ENCODE results near the gene DSTYK.

DSTYK gene

GRCh38 chr1:205124726-205125125 is 86.8 kb downstream of the DSTYK start:
- no peak for DNase-seq

- no peak for DNase-seq
These were observed 89.0 kb downstream of the DSTYK start for GRCh38 chr1:205122489-205122882.

GRCh38 chr1:205121660-205122488 is 89.6 kb downstream of the DSTYK start, which contains the start of gene RBBP5:
Gene RBBP5 (minus strand): TSS chr1:205121978. CDS start chr1:205121873, 105 bp downstream.
- DNase-seq = peak; percentile 97

- no peak for DNase-seq
These were observed 92.8 kb downstream of the DSTYK start for GRCh38 chr1:205118752-205119151.

- no peak for DNase-seq
These were observed 100.1 kb downstream of the DSTYK start for GRCh38 chr1:205111354-205111753.

GRCh38 chr1:205109711-205110110 is 101.8 kb downstream of the DSTYK start:
- no peak for DNase-seq

- no peak for DNase-seq
These were observed 102.2 kb downstream of the DSTYK start for GRCh38 chr1:205109269-205109668.

- DNase-seq = no peak
These were observed 103.0 kb downstream of the DSTYK start for GRCh38 chr1:205108464-205108863.

- no peak for DNase-seq
These were observed 104.2 kb downstream of the DSTYK start for GRCh38 chr1:205107327-205107726.

GRCh38 chr1:205102404-205102803 is 109.1 kb downstream of the DSTYK start:
- no peak for DNase-seq

GRCh38 chr1:205098242-205098641 is 113.3 kb downstream of the DSTYK start:
- no peak for DNase-seq

GRCh38 chr1:205095422-205095821 is 116.1 kb downstream of the DSTYK start:
- DNase-seq = no peak
